ENCODE measurements around the gene KRT25. TPM values are rescaled to one million over a fixed set of nuclear protein-coding genes. Genes with fewer than 3 reads are reported as not detected.

KRT25 gene
- total RNA-seq, 2 experiments from 2014 or later: not detected

DNA sequence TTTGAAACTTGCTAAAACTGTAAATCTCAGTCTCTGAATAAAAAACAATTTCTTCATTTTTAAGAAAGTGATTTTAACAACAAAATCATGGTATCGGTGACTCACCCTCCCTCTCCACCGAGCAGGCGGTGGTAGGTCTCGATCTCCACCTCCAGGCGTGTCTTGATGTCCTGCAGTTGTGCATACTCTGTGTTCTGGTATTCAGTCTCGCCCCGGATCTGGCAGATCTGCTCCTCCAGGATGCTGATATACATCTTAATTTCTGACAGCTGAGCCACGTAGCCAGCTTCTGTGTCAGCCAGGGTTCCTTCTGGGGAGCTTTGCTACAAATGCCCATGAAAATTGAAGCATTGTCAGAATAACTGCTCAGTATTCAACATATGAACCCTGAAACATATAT lies 36.2 kb downstream of the KRT25 start:
- Histone ChIP-seq H3K4me1 (ENCODE audit: insufficient read depth, low read length) (no peaks in the 10 kb centered on the region), H3K27ac (ENCODE audit: low read depth in 1 of 2, low read length in 2 of 2) (no peak overlapping the region), H3K27me3 (ENCODE audit: control insufficient read depth in 1 of 2, insufficient read depth in 2 of 2, low read length in 2 of 2) (no peaks in the 10 kb centered on the region), H3K9me3 (ENCODE audit: control insufficient read depth in 1 of 2, insufficient read depth in 1 of 2, low read length in 2 of 2) (no peaks in the 10 kb centered on the region), H3K36me3 (ENCODE audit: insufficient read depth, low read length) (no peaks in the 10 kb centered on the region), H3K4me3 (ENCODE audit: low read length) (no peak overlapping the region)
- H3K27ac Mint-ChIP-seq: no peak overlapping the region
- TF ChIP-seq, protein P1, sequence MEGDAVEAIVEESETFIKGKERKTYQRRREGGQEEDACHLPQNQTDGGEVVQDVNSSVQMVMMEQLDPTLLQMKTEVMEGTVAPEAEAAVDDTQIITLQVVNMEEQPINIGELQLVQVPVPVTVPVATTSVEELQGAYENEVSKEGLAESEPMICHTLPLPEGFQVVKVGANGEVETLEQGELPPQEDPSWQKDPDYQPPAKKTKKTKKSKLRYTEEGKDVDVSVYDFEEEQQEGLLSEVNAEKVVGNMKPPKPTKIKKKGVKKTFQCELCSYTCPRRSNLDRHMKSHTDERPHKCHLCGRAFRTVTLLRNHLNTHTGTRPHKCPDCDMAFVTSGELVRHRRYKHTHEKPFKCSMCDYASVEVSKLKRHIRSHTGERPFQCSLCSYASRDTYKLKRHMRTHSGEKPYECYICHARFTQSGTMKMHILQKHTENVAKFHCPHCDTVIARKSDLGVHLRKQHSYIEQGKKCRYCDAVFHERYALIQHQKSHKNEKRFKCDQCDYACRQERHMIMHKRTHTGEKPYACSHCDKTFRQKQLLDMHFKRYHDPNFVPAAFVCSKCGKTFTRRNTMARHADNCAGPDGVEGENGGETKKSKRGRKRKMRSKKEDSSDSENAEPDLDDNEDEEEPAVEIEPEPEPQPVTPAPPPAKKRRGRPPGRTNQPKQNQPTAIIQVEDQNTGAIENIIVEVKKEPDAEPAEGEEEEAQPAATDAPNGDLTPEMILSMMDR (IDR thresholded peaks at IDR 0.05): no peak
- ATAC-seq (ENCODE audit: poor library complexity) (no peak), DNase-seq (no peak)
- no peaks in the 10 kb centered on the region for H3K9me3 Mint-ChIP-seq
- H3K36me3 Mint-ChIP-seq (ENCODE audit: low read depth): no peaks in the 10 kb centered on the region
- H3K27me3 Mint-ChIP-seq: peaks cover 35% of the 10 kb centered on the region
- H3K4me1 Mint-ChIP-seq (ENCODE audit: low read depth): no peaks in the 10 kb centered on the region
- intact Hi-C loops (cut with DNase I, micrococcal nuclease): no loop called here
- CTCF ChIA-PET: interaction anchor here (1.2 kb wide), 1 partner anchor 72 kb away, joined by 3 read pairs; no protein-coding TSS in a partner anchor
- POLR2A ChIA-PET: interaction anchor here (0.6 kb wide), 1 partner anchor 128 kb away, joined by 3 read pairs; no protein-coding TSS in a partner anchor
- no peak overlapping the region for H3K4me3 Mint-ChIP-seq

DNA sequence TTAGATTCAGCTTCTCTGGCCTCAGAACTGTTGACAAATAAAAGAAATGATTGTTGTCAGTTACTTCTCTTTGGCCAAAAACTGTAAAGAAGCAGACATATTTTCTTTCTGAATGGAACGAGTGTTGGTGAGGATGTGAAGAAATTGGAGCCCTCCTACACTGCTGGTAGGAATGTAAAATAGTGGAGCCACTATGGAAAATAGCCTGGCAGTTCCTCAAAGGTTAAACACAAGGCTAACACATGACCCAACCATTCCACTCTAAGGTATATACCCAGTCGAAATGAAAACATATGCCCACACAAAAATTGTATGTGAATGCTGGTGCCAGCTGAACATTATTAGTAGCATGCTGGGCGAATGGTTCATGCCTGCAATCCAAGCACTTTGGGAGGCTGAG lies 37.4 kb downstream of the KRT25 start:
- no peaks in the 10 kb centered on the region for H3K9me3 ChIP-seq (ENCODE audit: control insufficient read depth in 1 of 2, insufficient read depth in 1 of 2, low read length in 2 of 2)
- no peaks in the 10 kb centered on the region for H3K36me3 ChIP-seq (ENCODE audit: insufficient read depth, low read length)
- Mint-ChIP-seq H3K9me3 (no peaks in the 10 kb centered on the region), H3K4me3 (no peak overlapping the region), H3K27me3 (peaks cover 30% of the 10 kb centered on the region), H3K27ac (no peak overlapping the region), H3K36me3 (ENCODE audit: low read depth) (no peaks in the 10 kb centered on the region), H3K4me1 (ENCODE audit: low read depth) (no peaks in the 10 kb centered on the region)
- ATAC-seq (ENCODE audit: poor library complexity) (no peak), DNase-seq (no peak)
- H3K4me1 ChIP-seq (ENCODE audit: insufficient read depth, low read length): no peaks in the 10 kb centered on the region
- TF ChIP-seq, protein P1 (IDR thresholded peaks at IDR 0.05): no peak
- ChIA-PET POLR2A (no interaction called here), CTCF (no interaction called here)
- no peak overlapping the region for H3K27ac ChIP-seq (ENCODE audit: low read depth in 1 of 2, low read length in 2 of 2)
- no peaks in the 10 kb centered on the region for H3K27me3 ChIP-seq (ENCODE audit: control insufficient read depth in 1 of 2, insufficient read depth in 2 of 2, low read length in 2 of 2)
- intact Hi-C loops (cut with DNase I, micrococcal nuclease): no loop called here
- H3K4me3 ChIP-seq (ENCODE audit: low read length): no peak overlapping the region

GRCh38 chr17:40714473-40714872 lies 40.7 kb downstream of the KRT25 start:
- Histone ChIP-seq H3K27me3 (ENCODE audit: control insufficient read depth in 1 of 2, insufficient read depth in 2 of 2, low read length in 2 of 2) (no peaks in the 10 kb centered on the region), H3K4me3 (ENCODE audit: low read length) (no peak overlapping the region), H3K36me3 (ENCODE audit: insufficient read depth, low read length) (no peaks in the 10 kb centered on the region), H3K9me3 (ENCODE audit: control insufficient read depth in 1 of 2, insufficient read depth in 1 of 2, low read length in 2 of 2) (no peaks in the 10 kb centered on the region), H3K27ac (ENCODE audit: low read depth in 1 of 2, low read length in 2 of 2) (no peak overlapping the region), H3K4me1 (ENCODE audit: insufficient read depth, low read length) (no peaks in the 10 kb centered on the region)
- intact Hi-C loops (cut with DNase I, micrococcal nuclease): loop anchor here in 1 of 2 experiments (5.0 kb wide), 1 partner anchor 52 kb away; no protein-coding TSS in a partner anchor
- Mint-ChIP-seq H3K4me1 (ENCODE audit: low read depth) (no peaks in the 10 kb centered on the region), H3K36me3 (ENCODE audit: low read depth) (no peaks in the 10 kb centered on the region), H3K27ac (no peak overlapping the region), H3K27me3 (peaks cover 23% of the 10 kb centered on the region), H3K4me3 (no peak overlapping the region), H3K9me3 (no peaks in the 10 kb centered on the region)
- POLR2A ChIA-PET: no interaction called here
- DNase-seq: no peak
- TF ChIP-seq, protein P1 (IDR thresholded peaks at IDR 0.05): no peak
- no peak for ATAC-seq (ENCODE audit: poor library complexity)
- CTCF ChIA-PET: no interaction called here
